Muscle layer of duodenum (tissue), 2 donors: ENCODE data around the gene NCLN.

Experiments used
- H3K27ac ChIP-seq: one replicate; pipeline ENCODE4 v1.7.0; 2013; ENCODE audit warnings: mild to moderate bottlenecking, low read length
- H3K27me3 ChIP-seq: one replicate; pipeline ENCODE4 v1.7.0; 2013; ENCODE audit warnings: low read depth, mild to moderate bottlenecking, control low read depth, low read length
- H3K36me3 ChIP-seq, 2 donors: one replicate each; pipeline ENCODE4 v1.7.0; 2013; ENCODE audit warnings: low read length in 2 of 2, control low read depth in 1 of 2, mild to moderate bottlenecking in 1 of 2; ENCODE audit not compliant: insufficient read depth in 2 of 2, control insufficient read depth in 1 of 2
- H3K4me1 ChIP-seq, 2 donors: one replicate each; pipeline ENCODE4 v1.7.0; 2013; ENCODE audit warnings: low read length in 2 of 2, mild to moderate bottlenecking in 2 of 2, control low read depth in 1 of 2, moderate library complexity in 1 of 2; ENCODE audit not compliant: insufficient read depth in 2 of 2, control insufficient read depth in 1 of 2
- H3K4me3 ChIP-seq, 2 donors: one replicate each; pipeline ENCODE4 v1.7.0; 2013; ENCODE audit warnings: low read length in 2 of 2, low read depth in 1 of 2, mild to moderate bottlenecking in 1 of 2
- H3K9me3 ChIP-seq, 2 donors: one replicate each; pipeline ENCODE4 v1.7.0; 2013; ENCODE audit warnings: low read length in 2 of 2, control low read depth in 1 of 2, mild to moderate bottlenecking in 1 of 2; ENCODE audit not compliant: control insufficient read depth in 1 of 2
- donor health status: healthy.

Gene NCLN

DNA sequence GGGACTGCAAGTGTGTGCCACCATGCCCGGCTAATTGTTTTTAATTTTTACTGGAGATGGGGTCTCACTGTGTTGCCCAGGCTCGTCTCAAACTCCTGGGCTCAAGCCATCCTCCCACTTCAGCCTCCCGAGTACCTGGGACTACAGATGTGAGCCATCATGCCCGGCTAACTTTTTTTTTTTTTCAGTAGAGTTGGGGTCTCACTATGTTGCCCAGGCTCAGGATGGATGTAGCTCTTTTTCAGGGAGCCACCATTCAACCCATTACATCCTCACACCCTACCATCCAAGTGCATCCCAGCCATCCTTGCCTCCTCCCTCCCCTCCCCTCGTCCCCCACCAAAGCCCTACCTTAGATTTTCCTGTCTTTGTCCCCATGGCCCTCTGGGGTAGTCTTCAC lies 53.6 kb downstream of the NCLN start:
- Histone ChIP-seq H3K27ac (no peak overlapping the region), H3K4me1 (no peaks in the 10 kb centered on the region), H3K4me3 (no peak overlapping the region), H3K9me3 (no peaks in the 10 kb centered on the region), H3K36me3 (no peaks in the 10 kb centered on the region), H3K27me3 (no peaks in the 10 kb centered on the region)

DNA sequence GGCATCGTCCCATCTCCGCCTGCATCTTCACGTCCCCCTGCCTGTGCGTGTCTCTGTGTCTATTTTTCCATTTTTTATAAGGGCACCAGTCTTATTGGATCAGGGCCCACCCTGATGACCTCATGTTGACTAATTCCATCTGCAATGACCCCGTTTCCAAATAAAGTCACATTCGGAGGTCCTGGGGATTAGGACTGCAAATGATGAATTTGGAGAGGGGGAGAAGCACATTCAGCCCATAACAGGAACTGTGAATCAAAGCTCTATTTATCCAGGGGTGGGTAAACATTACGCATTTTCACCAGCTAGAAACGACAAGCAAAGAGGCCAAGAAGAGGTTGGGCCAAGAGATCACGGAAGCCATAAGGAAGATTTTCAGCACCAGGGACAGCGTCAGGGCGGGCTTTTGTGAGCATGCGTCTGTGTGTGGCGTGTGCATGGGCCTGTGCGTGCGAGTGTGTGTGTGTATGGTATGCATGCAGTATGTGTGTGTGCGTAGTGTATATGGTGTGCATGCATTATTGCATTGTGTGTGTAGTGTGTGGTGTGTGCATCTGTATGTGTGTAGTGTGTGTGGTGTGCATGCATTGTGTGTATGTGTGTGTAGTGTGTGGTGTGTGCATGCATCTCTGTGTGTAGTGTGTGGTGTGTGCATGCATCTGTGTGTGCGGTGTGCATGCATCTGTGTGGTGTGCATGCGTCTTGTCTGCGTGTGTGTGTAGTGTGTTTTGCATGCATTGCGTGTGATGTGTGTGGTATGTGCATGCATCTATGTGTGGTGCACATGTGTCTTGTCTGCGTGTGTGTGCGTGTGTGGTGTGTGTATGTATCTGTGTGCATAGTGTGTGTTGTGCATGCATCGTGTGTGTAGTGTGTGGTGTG lies 58.3 kb downstream of the NCLN start:
- Histone ChIP-seq H3K36me3 (no peaks in the 10 kb centered on the region), H3K27ac (no peak overlapping the region), H3K4me1 (no peaks in the 10 kb centered on the region), H3K9me3 (no peaks in the 10 kb centered on the region), H3K4me3 (no peak overlapping the region), H3K27me3 (no peaks in the 10 kb centered on the region)

DNA sequence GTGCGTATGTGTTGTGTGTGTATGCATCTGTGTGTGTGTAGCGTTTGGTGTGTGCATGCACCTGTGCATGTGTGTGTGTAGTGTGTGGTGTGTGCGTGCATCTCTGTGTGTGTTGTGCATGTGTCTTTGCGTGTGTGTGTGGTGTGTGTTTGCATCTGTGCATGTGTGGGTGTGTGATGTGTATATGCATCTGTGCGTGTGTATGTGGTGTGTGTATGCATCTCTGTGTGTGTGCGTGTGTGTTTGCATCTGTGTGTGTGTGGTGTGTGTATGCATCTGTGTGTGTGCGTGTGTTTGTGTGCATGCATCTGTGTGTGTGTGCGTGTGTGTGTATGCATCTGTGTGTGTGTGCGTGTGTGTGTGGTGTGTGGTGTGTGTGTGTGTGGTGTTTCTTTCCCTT lies 59.3 kb downstream of the NCLN start:
- no peaks in the 10 kb centered on the region for H3K4me1 ChIP-seq
- H3K27me3 ChIP-seq, result no peaks in the 10 kb centered on the region
- H3K9me3 ChIP-seq, result no peaks in the 10 kb centered on the region
- no peaks in the 10 kb centered on the region for H3K36me3 ChIP-seq
- no peak overlapping the region for H3K4me3 ChIP-seq
- H3K27ac ChIP-seq, result no peak overlapping the region

DNA sequence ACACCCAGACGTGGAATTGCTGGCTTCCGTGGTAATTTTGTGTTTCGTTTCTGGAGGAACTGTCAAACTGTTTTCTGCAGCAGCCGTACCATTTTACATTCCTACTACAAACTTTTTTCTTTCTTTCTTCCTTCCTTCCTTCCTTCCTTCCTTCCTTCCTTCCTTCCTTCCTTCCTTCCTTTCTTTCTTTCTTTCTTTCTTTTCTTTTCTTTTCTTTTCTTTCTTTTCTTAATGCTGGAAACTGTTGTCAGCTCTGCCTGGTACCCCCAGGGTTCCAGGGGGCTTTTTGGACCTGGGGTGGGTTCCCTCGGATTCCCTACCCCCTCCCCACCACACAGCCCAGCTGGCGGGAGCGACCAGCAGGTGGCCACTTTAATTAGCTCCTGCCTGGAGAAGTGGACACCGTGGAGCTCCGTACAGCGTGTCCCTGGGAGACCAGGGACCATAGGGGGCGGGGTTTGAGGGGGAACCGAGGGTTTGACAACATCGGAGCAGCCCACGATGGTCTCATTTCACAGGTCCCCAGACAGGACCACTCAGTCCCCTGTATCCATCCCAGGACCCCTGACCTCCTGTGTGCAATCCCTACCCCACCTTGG lies 63.1 kb downstream of the NCLN start:
- Histone ChIP-seq H3K27ac (no peak overlapping the region), H3K9me3 (peaks cover 6 to 8% of the 10 kb centered on the region in 2 donors), H3K4me1 (no peaks in the 10 kb centered on the region), H3K4me3 (no peak overlapping the region), H3K27me3 (peaks cover 6% of the 10 kb centered on the region), H3K36me3 (no peaks in the 10 kb centered on the region)

DNA sequence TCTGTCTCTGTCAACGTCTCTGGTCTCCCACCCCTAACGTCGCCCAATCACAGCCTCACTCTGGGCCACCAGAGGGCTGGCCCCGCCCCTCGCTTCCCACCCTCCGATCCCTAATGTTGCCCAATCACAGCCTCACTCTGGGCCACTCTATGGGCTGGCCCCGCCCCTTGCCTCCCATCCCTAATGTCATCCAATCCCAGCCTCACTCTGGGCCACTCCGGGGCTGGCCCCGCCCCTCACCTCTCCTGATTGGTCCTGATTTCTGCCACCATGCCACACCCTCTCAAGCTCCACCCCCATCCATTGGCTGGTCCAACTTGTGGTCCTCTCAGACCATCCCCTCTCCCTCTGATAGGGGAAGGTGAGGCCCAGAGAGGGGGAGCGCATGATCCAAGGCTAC lies 63.7 kb downstream of the NCLN start:
- Histone ChIP-seq H3K36me3 (no peaks in the 10 kb centered on the region), H3K27me3 (peaks cover 6% of the 10 kb centered on the region), H3K4me3 (no peak overlapping the region), H3K9me3 (peaks cover 6 to 11% of the 10 kb centered on the region in 2 donors), H3K4me1 (no peaks in the 10 kb centered on the region), H3K27ac (no peak overlapping the region)

DNA sequence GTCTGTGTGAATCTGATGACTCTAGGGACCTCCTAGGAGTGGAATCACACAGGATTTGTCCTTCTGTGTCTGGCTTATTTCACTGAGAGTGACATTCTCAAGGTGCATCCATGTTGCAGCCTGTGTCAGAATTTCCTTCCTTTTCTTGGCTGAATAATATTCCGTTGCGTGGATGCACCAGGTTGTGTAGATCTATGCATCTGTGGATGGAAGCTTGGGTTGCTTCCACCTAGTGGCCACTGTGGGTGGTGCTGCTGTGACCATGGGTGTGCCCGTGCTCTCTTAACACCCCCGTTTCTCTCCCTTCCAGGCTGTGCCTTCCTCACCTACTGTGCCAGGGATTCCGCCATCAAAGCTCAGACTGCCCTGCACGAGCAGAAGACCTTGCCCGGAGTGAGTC lies 64.9 kb downstream of the NCLN start:
- Histone ChIP-seq H3K27me3 (peaks cover 6% of the 10 kb centered on the region), H3K4me1 (no peaks in the 10 kb centered on the region), H3K36me3 (no peaks in the 10 kb centered on the region), H3K9me3 (peaks cover 6 to 13% of the 10 kb centered on the region in 2 donors), H3K27ac (no peak overlapping the region), H3K4me3 (no peak overlapping the region)

DNA sequence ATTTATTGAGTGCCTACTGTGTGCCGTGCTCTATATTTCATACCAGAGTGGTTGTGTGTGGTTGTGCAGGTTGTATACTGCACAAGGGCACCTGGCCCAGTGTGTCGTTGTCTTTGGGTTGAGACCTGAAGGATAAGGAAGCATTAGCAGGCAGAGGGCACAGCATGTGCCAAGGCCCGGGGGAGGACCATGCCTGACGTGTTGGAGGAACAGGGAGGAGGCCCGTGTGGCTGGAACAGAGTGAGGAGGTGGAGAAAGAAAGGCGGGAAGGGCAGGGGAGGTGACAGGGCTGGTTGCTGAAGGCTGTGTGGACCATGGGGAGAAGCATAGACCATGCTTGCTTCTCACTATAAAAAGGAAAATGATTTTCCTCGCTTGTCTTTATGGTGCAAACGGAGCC lies 65.5 kb downstream of the NCLN start:
- Histone ChIP-seq H3K4me1 (no peaks in the 10 kb centered on the region), H3K9me3 (peaks cover 6 to 13% of the 10 kb centered on the region in 2 donors), H3K4me3 (no peak overlapping the region), H3K27me3 (peaks cover 6% of the 10 kb centered on the region), H3K36me3 (no peaks in the 10 kb centered on the region), H3K27ac (no peak overlapping the region)

DNA sequence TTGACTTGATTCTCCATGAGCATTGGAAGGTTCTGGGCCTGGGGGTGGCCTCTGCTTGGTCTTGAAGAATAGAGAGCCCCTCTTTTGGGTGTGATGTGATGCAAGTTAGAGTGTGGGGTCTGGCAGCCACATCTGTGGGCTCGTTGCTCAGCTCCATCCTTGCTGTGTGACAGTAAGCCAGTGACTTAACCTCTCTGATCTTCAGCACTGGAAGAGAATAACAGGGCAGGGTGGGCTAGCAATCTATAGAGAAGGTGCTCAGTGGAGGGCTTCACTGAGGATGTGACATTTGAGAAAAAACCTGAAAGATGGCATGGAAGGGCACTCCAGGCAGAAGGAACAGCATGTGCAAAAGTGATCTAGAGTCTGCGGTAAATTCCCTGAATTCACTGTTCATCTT lies 66.9 kb downstream of the NCLN start:
- Histone ChIP-seq H3K27ac (no peak overlapping the region), H3K36me3 (no peaks in the 10 kb centered on the region), H3K9me3 (peaks cover 6 to 13% of the 10 kb centered on the region in 2 donors), H3K27me3 (peaks cover 6% of the 10 kb centered on the region), H3K4me3 (no peak overlapping the region), H3K4me1 (no peaks in the 10 kb centered on the region)

DNA sequence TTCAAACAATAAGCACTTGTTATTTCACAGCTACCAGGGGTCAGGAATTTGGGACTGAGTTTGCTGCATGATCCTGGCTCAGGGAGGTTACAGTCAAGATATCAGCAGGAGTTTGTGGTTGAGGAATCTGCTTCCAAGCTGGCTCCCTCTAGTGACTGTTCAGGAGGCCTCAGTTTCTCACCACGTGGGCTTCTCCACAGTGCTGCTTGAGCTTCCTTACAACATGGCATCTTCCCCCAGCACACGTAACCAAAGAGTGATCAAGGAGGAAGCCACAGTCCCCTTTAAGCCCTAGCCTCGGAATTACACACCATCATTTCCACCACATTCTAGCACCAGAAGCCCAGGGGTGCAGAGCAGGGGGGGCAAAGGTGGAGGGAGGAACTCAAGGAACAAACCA lies 67.5 kb downstream of the NCLN start:
- no peaks in the 10 kb centered on the region for H3K36me3 ChIP-seq
- H3K4me1 ChIP-seq, result no peaks in the 10 kb centered on the region
- no peak overlapping the region for H3K4me3 ChIP-seq

DNA sequence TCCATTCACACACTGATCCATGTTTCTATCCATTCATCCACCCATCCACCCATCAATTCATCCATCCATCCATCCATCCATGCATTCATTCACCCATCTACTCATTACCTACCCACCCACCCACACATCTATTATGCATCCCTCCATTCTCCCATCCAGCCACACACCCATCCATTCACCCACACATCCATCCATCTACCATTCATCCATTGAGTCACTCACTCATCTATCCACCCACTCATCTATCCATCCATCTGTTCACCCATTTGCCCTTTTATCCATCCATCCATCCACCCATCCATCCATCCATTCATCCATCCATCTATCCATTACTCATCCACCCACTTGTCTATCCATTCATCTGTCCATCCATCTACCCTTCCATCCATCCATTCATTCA lies 68.8 kb downstream of the NCLN start:
- Histone ChIP-seq H3K27me3 (peaks cover 6% of the 10 kb centered on the region), H3K27ac (no peak overlapping the region), H3K36me3 (no peaks in the 10 kb centered on the region), H3K9me3 (peaks cover 6 to 13% of the 10 kb centered on the region in 2 donors), H3K4me1 (no peaks in the 10 kb centered on the region), H3K4me3 (no peak overlapping the region)

More for the DNA sequence above, 67.5 kb downstream of the NCLN start:
- H3K27me3 ChIP-seq, result peaks cover 6% of the 10 kb centered on the region
- H3K27ac ChIP-seq, result no peak overlapping the region
- H3K9me3 ChIP-seq, result peaks cover 6 to 13% of the 10 kb centered on the region in 2 donors

DNA sequence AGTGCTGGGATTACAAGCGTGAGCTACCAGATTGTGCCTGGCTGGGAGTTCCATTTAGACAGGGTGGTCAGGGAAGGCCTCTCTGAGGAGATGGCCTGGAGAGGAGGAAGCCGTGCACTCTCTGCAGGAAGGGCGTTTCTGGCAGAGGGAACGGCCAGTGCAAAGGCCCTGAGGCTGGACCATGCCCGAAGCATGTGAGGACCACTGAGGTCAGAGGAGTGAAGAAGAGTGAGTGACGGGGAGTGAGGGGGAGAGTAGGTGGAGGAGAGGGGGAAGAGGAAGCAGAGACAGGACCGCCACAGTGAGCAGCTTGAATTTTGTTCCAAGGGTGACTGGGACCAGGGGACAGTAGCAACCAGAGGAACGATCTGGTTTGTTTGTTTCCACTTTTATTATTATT lies 71.3 kb downstream of the NCLN start:
- H3K27ac ChIP-seq, result no peak overlapping the region
- H3K4me3 ChIP-seq, result no peak overlapping the region
- H3K4me1 ChIP-seq, result no peaks in the 10 kb centered on the region
- H3K9me3 ChIP-seq, result peaks cover 6 to 13% of the 10 kb centered on the region in 2 donors
- H3K27me3 ChIP-seq, result no peaks in the 10 kb centered on the region
- H3K36me3 ChIP-seq, result no peaks in the 10 kb centered on the region
